Mammary epithelial cell (primary cell): ENCODE measurements around the gene PCDH15.

Experiments used
- CTCF ChIP-seq, 2 donors: IDR thresholded peaks in 1 of 2; conservative IDR thresholded peaks in 1 of 2; 2 replicates each; pipeline ENCODE4 v1.5.1; 2011 to 2012; ENCODE audit warnings: inconsistent platforms in 2 of 2, low read length in 2 of 2, mild to moderate bottlenecking in 2 of 2, control low read depth in 1 of 2, low read depth in 1 of 2; ENCODE audit not compliant: insufficient read depth in 1 of 2; ENCODE audit errors: extremely low read depth in 1 of 2
- EZH2 ChIP-seq: IDR thresholded peaks from 2 replicates; pipeline ENCODE4 v1.6.1; 2012; ENCODE audit warnings: low read length, inconsistent platforms, borderline replicate concordance

- no peak for TF ChIP-seq CTCF (conservative IDR thresholded peaks at IDR 0.05 in 1 of 2, IDR thresholded peaks at IDR 0.05 in 1 of 2; ENCODE audit: extremely low read depth in 1 of 2, insufficient read depth in 1 of 2, low read depth in 1 of 2, low read length in 2 of 2)
- TF ChIP-seq EZH2 = no peak
Measured at GRCh38 chr10:54434782-54435181, 366.2 kb downstream of the PCDH15 start.
